Daoy (cell line): ENCODE data around the gene ADAM33. TPM values are rescaled to one million over a fixed set of nuclear protein-coding genes. Genes with fewer than 3 reads are reported as not detected.

ENCODE experiments used
- DNase-seq: peaks from one replicate; pipeline ENCODE4 v3.0.0-alpha.2; 2015; ENCODE audit warnings: low read depth
- total RNA-seq: library from RNA; depleted of rRNA; stranded (reverse); fragments of >200 nt; shearing (Covaris generic); gene quantifications from 2 replicates; pipeline ENCODE4 v1.2.3, GENCODE V29; 2014; rRNA removed

ADAM33 gene
- total RNA-seq, result not detected in 2 replicates

- DNase-seq, result no peak
Observed at GRCh38 chr20:3681931-3682781, at the start of gene ADAM33. TSS of gene ADAM33 (minus strand) at chr20:3682010. CDS start at chr20:3682004, 6 bp downstream.

GRCh38 chr20:3730803-3731672 lies 49.2 kb upstream of the ADAM33 start:
- DNase-seq, result no peak

GRCh38 chr20:3729811-3730540 lies 48.2 kb upstream of the ADAM33 start:
- DNase-seq, result peak; percentile 27

GRCh38 chr20:3729378-3729777 lies 47.6 kb upstream of the ADAM33 start:
- DNase-seq, result no peak

GRCh38 chr20:3728876-3729275 lies 47.1 kb upstream of the ADAM33 start:
- DNase-seq, result no peak

GRCh38 chr20:3728354-3728753 lies 46.5 kb upstream of the ADAM33 start:
- DNase-seq, result no peak

- DNase-seq, result peak; percentile 64
Observed at GRCh38 chr20:3727401-3728021, 45.7 kb upstream of the ADAM33 start.

GRCh38 chr20:3724356-3724755 lies 42.5 kb upstream of the ADAM33 start:
- no peak for DNase-seq

GRCh38 chr20:3723284-3723683 lies 41.5 kb upstream of the ADAM33 start:
- no peak for DNase-seq

- no peak for DNase-seq
Observed at GRCh38 chr20:3721912-3722311, 40.1 kb upstream of the ADAM33 start.

- no peak for DNase-seq
Observed at GRCh38 chr20:3720626-3721025, 38.8 kb upstream of the ADAM33 start.

GRCh38 chr20:3720068-3720467 lies 38.3 kb upstream of the ADAM33 start:
- DNase-seq, result no peak

- no peak for DNase-seq
Observed at GRCh38 chr20:3719046-3719445, 37.2 kb upstream of the ADAM33 start.

- DNase-seq, result peak; percentile 54
Observed at GRCh38 chr20:3716195-3716834, 34.5 kb upstream of the ADAM33 start.

- no peak for DNase-seq
Observed at GRCh38 chr20:3714092-3714491, 32.3 kb upstream of the ADAM33 start.

- DNase-seq, result no peak
Observed at GRCh38 chr20:3712279-3712873, 30.6 kb upstream of the ADAM33 start, which contains the start of gene SIGLEC1. TSS of gene SIGLEC1 (minus strand) at chr20:3712600. CDS start at chr20:3707128, 5,472 bp downstream.

GRCh38 chr20:3711484-3711941 lies 29.7 kb upstream of the ADAM33 start:
- DNase-seq, result no peak

- peak; percentile 63 for DNase-seq
Observed at GRCh38 chr20:3710703-3711483, 29.1 kb upstream of the ADAM33 start.

- no peak for DNase-seq
Observed at GRCh38 chr20:3710011-3710466, 28.2 kb upstream of the ADAM33 start.
